A673 (cell line): ENCODE measurements around the gene SRRM4. TPM values are rescaled to one million over a fixed set of nuclear protein-coding genes. Genes with fewer than 3 reads are reported as not detected.

Experiments
- BruUV-seq: library from RNA; stranded (reverse); fragments of 400-500 nt; replicated peaks from 2 replicates; lab custom pipeline; 2021; lab: Mats Ljungman, UMichigan
- CTCF ChIA-PET: fragments of 300-600 bp; sonication (Branson Sonifier 250); formaldehyde crosslinking; loops from one replicate; lab custom pipeline; 2022; ENCODE audit warnings: antibody characterized with exemption; lab: Charles Lee
- POLR2A ChIA-PET: fragments of 300-600 bp; sonication (Branson Sonifier 250); formaldehyde crosslinking; loops from one replicate; lab custom pipeline; 2022; ENCODE audit warnings: antibody characterized with exemption; ENCODE audit not compliant: low non-redundant PET; lab: Charles Lee
- DNase-seq: peaks from one replicate; pipeline ENCODE4 v3.0.0-alpha.2; 2015; ENCODE audit warnings: low spot score
- H3K27ac ChIP-seq: fragments of 200-600 bp; sonication (generic); 2 replicates; pipeline ENCODE4 v1.5.1; 2016; ENCODE audit warnings: mixed run types, low read depth, mild to moderate bottlenecking, mixed read lengths, antibody characterized with exemption, low read length; ENCODE audit not compliant: poor library complexity, severe bottlenecking
- H3K27me3 ChIP-seq: fragments of 200-600 bp; sonication (generic); replicated peaks from 2 replicates; pipeline ENCODE4 v1.6.1; 2017; ENCODE audit warnings: mixed run types, low read depth, mild to moderate bottlenecking, mixed read lengths, antibody characterized with exemption, low read length; ENCODE audit not compliant: insufficient read depth, poor library complexity
- H3K36me3 ChIP-seq: fragments of 200-600 bp; sonication (generic); 2 replicates; pipeline ENCODE4 v1.6.1; 2016; ENCODE audit warnings: mixed run types, mild to moderate bottlenecking, mixed read lengths, antibody characterized with exemption, low read length; ENCODE audit not compliant: insufficient read depth, poor library complexity, severe bottlenecking
- H3K4me1 ChIP-seq: fragments of 200-600 bp; sonication (generic); 2 replicates; pipeline ENCODE4 v1.6.1; 2017; ENCODE audit warnings: mixed run types, mild to moderate bottlenecking, mixed read lengths, antibody characterized with exemption, low read length; ENCODE audit not compliant: insufficient read depth, poor library complexity, severe bottlenecking
- H3K4me3 ChIP-seq: fragments of 200-600 bp; sonication (generic); 2 replicates; pipeline ENCODE4 v1.5.1; 2016; ENCODE audit warnings: low read depth, mixed run types, mild to moderate bottlenecking, mixed read lengths, low read length; ENCODE audit not compliant: poor library complexity, severe bottlenecking
- H3K9me3 ChIP-seq: fragments of 200-600 bp; sonication (generic); 2 replicates; pipeline ENCODE4 v1.6.1; 2016; ENCODE audit warnings: mixed run types, low read depth, mild to moderate bottlenecking, mixed read lengths, antibody characterized with exemption, low read length; ENCODE audit not compliant: poor library complexity, severe bottlenecking
- CTCF ChIP-seq: fragments of 300-800, 200-600 bp; sonication (generic); conservative IDR thresholded peaks from 2 replicates; pipeline ENCODE4 v1.5.1; 2017; ENCODE audit warnings: low read depth, mild to moderate bottlenecking, antibody characterized with exemption, low read length, moderate library complexity, mixed read lengths
- EZH2 ChIP-seq: fragments of 200-600 bp; sonication (generic); IDR thresholded peaks from 2 replicates; pipeline ENCODE4 v1.6.1; 2017; ENCODE audit warnings: borderline replicate concordance, low read depth, mild to moderate bottlenecking, mixed read lengths, antibody characterized with exemption, low read length; ENCODE audit not compliant: poor library complexity, severe bottlenecking
- intact Hi-C: fragments of 100-400 bp; cut with micrococcal nuclease; formaldehyde crosslinking; loops from one replicate; pipeline ENCODE4 v1.10.0; 2022; ENCODE audit not compliant: unreplicated experiment
- total RNA-seq: library from RNA; stranded (reverse); gene quantifications from 2 replicates; pipeline ENCODE4 v1.2.3, GENCODE V29; 2021

The SRRM4 gene
- total RNA-seq, 1 experiment from 2014 or later = not detected

- H3K4me1 ChIP-seq = no peaks in the 10 kb centered on the region
- no peak for DNase-seq
- H3K4me3 ChIP-seq = no peak overlapping the region
- H3K27me3 ChIP-seq = peaks cover 40% of the 10 kb centered on the region
- TF ChIP-seq CTCF (no peak), EZH2 (no peak)
- CTCF ChIA-PET = no interaction called here
- intact Hi-C loops = no loop called here
- no peaks in the 10 kb centered on the region for H3K9me3 ChIP-seq
- no peaks in the 10 kb centered on the region for H3K36me3 ChIP-seq
- POLR2A ChIA-PET = no interaction called here
- no TSS peak for BruUV-seq
- no peak overlapping the region for H3K27ac ChIP-seq
Observed at GRCh38 chr12:118959348-118959747, 22.0 kb upstream of the SRRM4 start.

DNA sequence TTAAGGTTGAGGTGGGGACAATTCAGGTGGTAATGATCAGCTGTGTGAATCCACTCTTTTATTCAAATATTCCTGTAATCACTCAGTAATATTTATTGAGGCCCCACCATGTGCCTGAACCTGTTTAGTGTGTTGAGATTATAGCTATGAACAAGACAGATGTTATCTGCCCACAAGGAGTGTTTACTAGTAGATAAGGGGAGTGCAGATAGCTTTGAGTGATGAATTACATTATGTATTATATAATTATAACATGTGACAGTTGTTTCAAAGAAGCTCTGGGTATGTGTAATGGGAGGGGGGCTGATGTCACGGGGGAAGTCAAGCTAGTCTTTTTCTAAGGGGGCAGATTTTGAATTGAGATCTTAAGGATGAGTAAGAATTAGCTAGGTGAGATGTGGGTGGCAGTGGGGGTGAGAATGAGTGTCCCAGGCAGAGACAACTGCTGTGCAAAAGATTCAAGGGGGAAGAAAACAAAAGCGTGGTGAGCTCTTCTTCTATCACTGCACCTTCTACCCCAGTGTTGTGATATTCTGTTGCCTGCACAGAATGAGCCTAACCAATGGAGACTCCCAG lies 21.3 kb upstream of the SRRM4 start:
- BruUV-seq = no TSS peak
- H3K27ac ChIP-seq = no peak overlapping the region
- H3K27me3 ChIP-seq = peaks cover 37% of the 10 kb centered on the region
- no peak for TF ChIP-seq EZH2
- no peak for TF ChIP-seq CTCF
- ChIA-PET POLR2A (no interaction called here), CTCF (no interaction called here)
- no peaks in the 10 kb centered on the region for H3K4me1 ChIP-seq
- intact Hi-C loops = no loop called here
- H3K4me3 ChIP-seq = no peak overlapping the region
- no peak for DNase-seq
- no peaks in the 10 kb centered on the region for H3K9me3 ChIP-seq
- H3K36me3 ChIP-seq = no peaks in the 10 kb centered on the region

GRCh38 chr12:118960865-118961264 lies 20.5 kb upstream of the SRRM4 start:
- no peaks in the 10 kb centered on the region for H3K36me3 ChIP-seq
- intact Hi-C loops = no loop called here
- ChIA-PET CTCF (no interaction called here), POLR2A (no interaction called here)
- DNase-seq = no peak
- TF ChIP-seq CTCF (no peak), EZH2 (no peak)
- no peak overlapping the region for H3K27ac ChIP-seq
- no peak overlapping the region for H3K4me3 ChIP-seq
- no peaks in the 10 kb centered on the region for H3K9me3 ChIP-seq
- no peaks in the 10 kb centered on the region for H3K4me1 ChIP-seq
- H3K27me3 ChIP-seq = peaks cover 37% of the 10 kb centered on the region
- BruUV-seq = no TSS peak
